Measurements from ENCODE around the gene TEX52. TPM values are rescaled to one million over a fixed set of nuclear protein-coding genes. Genes with fewer than 3 reads are reported as not detected.
A peak's percentile ranks its signal among the peaks of the same experiment; 100 is the strongest.

TEX52 gene
- total RNA-seq, 4 donors from 2014 or later: not detected

- TF ChIP-seq POLR2A (IDR thresholded peaks at IDR 0.05) (no peak), EP300 (IDR thresholded peaks at IDR 0.05) (no peak), POLR2AphosphoS5 (IDR thresholded peaks at IDR 0.05) (no peak)
- TF ChIP-seq, protein P1, sequence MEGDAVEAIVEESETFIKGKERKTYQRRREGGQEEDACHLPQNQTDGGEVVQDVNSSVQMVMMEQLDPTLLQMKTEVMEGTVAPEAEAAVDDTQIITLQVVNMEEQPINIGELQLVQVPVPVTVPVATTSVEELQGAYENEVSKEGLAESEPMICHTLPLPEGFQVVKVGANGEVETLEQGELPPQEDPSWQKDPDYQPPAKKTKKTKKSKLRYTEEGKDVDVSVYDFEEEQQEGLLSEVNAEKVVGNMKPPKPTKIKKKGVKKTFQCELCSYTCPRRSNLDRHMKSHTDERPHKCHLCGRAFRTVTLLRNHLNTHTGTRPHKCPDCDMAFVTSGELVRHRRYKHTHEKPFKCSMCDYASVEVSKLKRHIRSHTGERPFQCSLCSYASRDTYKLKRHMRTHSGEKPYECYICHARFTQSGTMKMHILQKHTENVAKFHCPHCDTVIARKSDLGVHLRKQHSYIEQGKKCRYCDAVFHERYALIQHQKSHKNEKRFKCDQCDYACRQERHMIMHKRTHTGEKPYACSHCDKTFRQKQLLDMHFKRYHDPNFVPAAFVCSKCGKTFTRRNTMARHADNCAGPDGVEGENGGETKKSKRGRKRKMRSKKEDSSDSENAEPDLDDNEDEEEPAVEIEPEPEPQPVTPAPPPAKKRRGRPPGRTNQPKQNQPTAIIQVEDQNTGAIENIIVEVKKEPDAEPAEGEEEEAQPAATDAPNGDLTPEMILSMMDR (IDR thresholded peaks at IDR 0.05): no peak
- 69% methylated on average over 16 of the region's 16 CpGs for WGBS
Observed at GRCh38 chr12:2801044-2801783, 55.6 kb downstream of the TEX52 start.

GRCh38 chr12:2800046-2800570, 56.7 kb downstream of the TEX52 start:
- Histone ChIP-seq H3K4me1 (peaks cover 45% of the 10 kb centered on the region), H3K9me3 (no peaks in the 10 kb centered on the region), H3K27me3 (no peaks in the 10 kb centered on the region), H3K4me3 (no peak overlapping the region), H3K27ac (peak overlapping the region; percentile 8), H3K36me3 (peaks cover 75% of the 10 kb centered on the region)
- DNase-seq (ENCODE audit: low spot score in 2 of 2): no peak
- WGBS: 54% methylated on average over 3 of the region's 3 CpGs
- TF ChIP-seq, protein P1 (IDR thresholded peaks at IDR 0.05): no peak
- peak in 1 of 3 donors; percentile 19 for TF ChIP-seq POLR2AphosphoS5 (IDR thresholded peaks at IDR 0.05)

More at GRCh38 chr12:2801044-2801783, 55.6 kb downstream of the TEX52 start:
- H3K27me3 ChIP-seq: no peaks in the 10 kb centered on the region
- no peaks in the 10 kb centered on the region for H3K9me3 ChIP-seq
- peak overlapping the region; percentile 8 for H3K27ac ChIP-seq
- DNase-seq (ENCODE audit: low spot score in 2 of 2): no peak
- peaks cover 82% of the 10 kb centered on the region for H3K36me3 ChIP-seq
- H3K4me3 ChIP-seq: no peak overlapping the region
- peaks cover 40% of the 10 kb centered on the region for H3K4me1 ChIP-seq

Other genes with a start within 250 kb of the TEX52 start
- 10 to 100 TPM; 54.3 to 65.6 (median 59.5) TPM for gene FKBP4, start 62.1 kb downstream of the TEX52 start, total RNA-seq
- 10 to 100 TPM; 22.4 to 93.3 (median 35.8) TPM for gene ITFG2, start 44.4 kb downstream of the TEX52 start, total RNA-seq
- 1 to 10 TPM in 3 of 4 donors, under 1 TPM in 1; 0.48 to 4.7 (median 1.9) TPM for gene NRIP2, start 22.0 kb downstream of the TEX52 start, total RNA-seq
- gene FOXM1, start 20.1 kb upstream of the TEX52 start, total RNA-seq: 1 to 10 TPM; 4.1 to 9.2 (median 7.1) TPM
- 10 to 100 TPM; 17.2 to 33.1 (median 21.0) TPM for gene RHNO1, start 20.2 kb upstream of the TEX52 start, total RNA-seq
- 10 to 100 TPM; 21.0 to 55.8 (median 35.6) TPM for gene TULP3, start 33.9 kb upstream of the TEX52 start, total RNA-seq
- gene TEAD4, start 102.4 kb upstream of the TEX52 start, total RNA-seq: 10 to 100 TPM; 13.0 to 28.4 (median 17.2) TPM
- gene TSPAN9, start 220.3 kb upstream of the TEX52 start, total RNA-seq: 10 to 100 TPM; 27.8 to 47.2 (median 34.3) TPM

All from suprapubic skin (tissue), 4 donors.